Measurements from ENCODE around the gene PPIC. TPM values are rescaled to one million over a fixed set of nuclear protein-coding genes. Genes with fewer than 3 reads are reported as not detected.

The PPIC gene
- total RNA-seq, 2 donors from 2014 or later = 37.6 to 78.0 TPM

DNA sequence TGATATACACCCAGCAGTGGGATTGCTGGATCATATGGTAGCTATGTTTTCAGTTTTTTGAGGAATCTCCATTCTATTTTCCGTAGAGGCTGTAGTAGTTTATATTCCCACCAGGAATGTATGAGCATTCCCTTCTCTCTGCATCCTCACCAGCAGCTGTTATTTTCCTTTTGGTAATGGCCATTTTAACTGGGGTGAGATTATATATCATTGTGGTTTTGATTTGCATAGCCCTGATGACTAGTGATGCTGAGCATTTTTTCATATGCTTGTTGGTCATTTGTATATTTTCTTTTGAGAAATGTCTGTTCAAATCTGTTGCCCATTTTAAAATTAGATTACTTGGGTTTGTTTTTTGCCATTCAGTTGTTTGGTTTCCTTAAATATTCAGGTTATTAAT, 11.2 kb upstream of the PPIC start:
- no peak overlapping the region for H3K27ac ChIP-seq
- ATAC-seq (ENCODE audit: insufficient number of reproducible peaks, low FRiP score, low read depth) = no peak
- no peaks in the 10 kb centered on the region for H3K9me3 ChIP-seq

DNA sequence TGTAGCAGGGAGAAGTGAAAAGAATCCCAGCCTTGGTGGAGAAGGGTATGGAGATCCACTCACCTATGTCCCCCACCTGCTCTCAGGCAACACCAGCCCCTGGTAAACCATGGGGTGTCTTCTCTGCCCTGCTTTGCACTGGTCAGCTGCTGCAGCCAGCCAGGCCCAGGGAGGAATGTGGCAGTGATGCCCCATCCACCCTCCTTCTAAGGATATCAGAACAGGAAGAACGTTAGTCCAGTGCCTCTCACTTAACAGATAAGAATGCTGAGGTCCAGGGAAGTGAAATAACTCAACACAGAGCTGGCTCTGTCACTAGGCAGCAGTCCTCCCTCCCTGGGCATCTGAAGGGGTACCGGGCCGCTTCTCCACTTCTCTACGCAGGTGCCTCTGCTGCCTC, 9.7 kb upstream of the PPIC start:
- TF ChIP-seq, protein P1, sequence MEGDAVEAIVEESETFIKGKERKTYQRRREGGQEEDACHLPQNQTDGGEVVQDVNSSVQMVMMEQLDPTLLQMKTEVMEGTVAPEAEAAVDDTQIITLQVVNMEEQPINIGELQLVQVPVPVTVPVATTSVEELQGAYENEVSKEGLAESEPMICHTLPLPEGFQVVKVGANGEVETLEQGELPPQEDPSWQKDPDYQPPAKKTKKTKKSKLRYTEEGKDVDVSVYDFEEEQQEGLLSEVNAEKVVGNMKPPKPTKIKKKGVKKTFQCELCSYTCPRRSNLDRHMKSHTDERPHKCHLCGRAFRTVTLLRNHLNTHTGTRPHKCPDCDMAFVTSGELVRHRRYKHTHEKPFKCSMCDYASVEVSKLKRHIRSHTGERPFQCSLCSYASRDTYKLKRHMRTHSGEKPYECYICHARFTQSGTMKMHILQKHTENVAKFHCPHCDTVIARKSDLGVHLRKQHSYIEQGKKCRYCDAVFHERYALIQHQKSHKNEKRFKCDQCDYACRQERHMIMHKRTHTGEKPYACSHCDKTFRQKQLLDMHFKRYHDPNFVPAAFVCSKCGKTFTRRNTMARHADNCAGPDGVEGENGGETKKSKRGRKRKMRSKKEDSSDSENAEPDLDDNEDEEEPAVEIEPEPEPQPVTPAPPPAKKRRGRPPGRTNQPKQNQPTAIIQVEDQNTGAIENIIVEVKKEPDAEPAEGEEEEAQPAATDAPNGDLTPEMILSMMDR (IDR thresholded peaks at IDR 0.05) = no peak

More for the DNA sequence above, 11.2 kb upstream of the PPIC start:
- DNase-seq (ENCODE audit: low spot score) = no peak
- Histone ChIP-seq H3K4me3 (no peak overlapping the region), H3K27me3 (replicated peaks; ENCODE audit: insufficient read depth) (no peaks in the 10 kb centered on the region), H3K36me3 (no peaks in the 10 kb centered on the region), H3K4me1 (ENCODE audit: control insufficient read depth in 1 of 2, low read depth in 2 of 2) (no peaks in the 10 kb centered on the region)
- TF ChIP-seq, protein P1 (IDR thresholded peaks at IDR 0.05) = no peak

DNA sequence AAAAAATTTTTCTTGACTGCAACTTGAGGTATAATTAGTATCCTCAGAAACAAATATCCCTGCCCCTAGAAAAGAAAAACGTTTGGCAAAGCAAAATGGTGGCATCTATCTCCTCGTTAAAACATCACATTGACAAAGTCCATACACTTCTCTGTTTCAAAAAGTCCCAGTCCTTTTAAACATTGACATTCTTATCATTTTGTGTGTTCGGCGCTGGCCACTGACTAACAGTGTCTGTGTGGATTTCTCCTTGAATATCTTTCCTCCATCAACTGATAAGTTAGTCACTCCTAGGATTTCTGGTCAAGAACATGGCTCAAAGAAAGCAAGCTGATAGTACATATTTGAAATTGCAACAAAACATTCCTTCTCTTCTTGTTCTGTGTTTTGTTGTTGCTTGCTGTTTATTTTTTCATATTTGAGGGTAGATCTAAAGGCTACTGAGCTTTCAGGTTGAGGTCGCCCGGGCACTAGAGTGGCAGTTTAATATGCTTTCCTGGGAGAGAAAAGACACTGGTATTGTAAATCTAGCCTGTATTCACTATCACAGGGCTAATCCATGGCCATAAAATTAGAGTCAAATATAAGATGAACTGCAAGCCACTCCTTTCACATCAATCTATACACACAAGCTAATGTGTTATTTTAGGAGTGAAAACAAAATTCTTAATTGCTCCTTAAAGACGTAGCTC, 8.5 kb upstream of the PPIC start:
- Histone ChIP-seq H3K36me3 (no peaks in the 10 kb centered on the region), H3K4me3 (no peak overlapping the region), H3K27me3 (replicated peaks; ENCODE audit: insufficient read depth) (no peaks in the 10 kb centered on the region), H3K27ac (no peak overlapping the region), H3K4me1 (ENCODE audit: control insufficient read depth in 1 of 2, low read depth in 2 of 2) (no peaks in the 10 kb centered on the region), H3K9me3 (no peaks in the 10 kb centered on the region)
- TF ChIP-seq, protein P1 (IDR thresholded peaks at IDR 0.05) = no peak
- DNase-seq (ENCODE audit: low spot score) (no peak), ATAC-seq (ENCODE audit: insufficient number of reproducible peaks, low FRiP score, low read depth) (no peak)

More for the DNA sequence above, 9.7 kb upstream of the PPIC start:
- ATAC-seq (ENCODE audit: insufficient number of reproducible peaks, low FRiP score, low read depth) (no peak), DNase-seq (ENCODE audit: low spot score) (no peak)
- no peak overlapping the region for H3K4me3 ChIP-seq
- H3K36me3 ChIP-seq = no peaks in the 10 kb centered on the region
- H3K27ac ChIP-seq = no peak overlapping the region
- no peaks in the 10 kb centered on the region for H3K27me3 ChIP-seq (replicated peaks; ENCODE audit: insufficient read depth)
- H3K9me3 ChIP-seq = no peaks in the 10 kb centered on the region
- H3K4me1 ChIP-seq (ENCODE audit: control insufficient read depth in 1 of 2, low read depth in 2 of 2) = no peaks in the 10 kb centered on the region

DNA sequence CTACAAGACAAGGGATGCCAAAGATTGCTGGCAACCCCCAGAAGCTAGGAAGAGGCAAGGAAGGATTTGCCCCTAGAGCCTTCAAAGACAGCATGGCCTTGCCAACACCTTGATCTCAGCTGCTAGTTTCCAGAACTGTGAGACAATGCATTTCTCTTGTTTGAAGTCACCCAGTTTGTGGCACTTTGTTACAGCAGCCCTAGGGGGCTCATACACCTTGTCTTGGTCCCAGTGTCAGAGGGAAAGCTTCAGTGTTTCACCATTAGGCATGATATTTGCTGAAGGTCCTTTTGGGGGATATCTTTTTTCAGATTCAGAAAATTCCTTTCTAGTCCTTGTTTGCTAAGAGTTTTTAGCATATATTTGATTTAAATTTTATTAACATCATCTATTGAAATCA, 3.1 kb upstream of the PPIC start:
- H3K36me3 ChIP-seq = no peaks in the 10 kb centered on the region
- no peak overlapping the region for H3K4me3 ChIP-seq
- DNase-seq (ENCODE audit: low spot score) (no peak), ATAC-seq (ENCODE audit: insufficient number of reproducible peaks, low FRiP score, low read depth) (no peak)
- TF ChIP-seq, protein P1 (IDR thresholded peaks at IDR 0.05) = no peak
- H3K27ac ChIP-seq = no peak overlapping the region
- no peaks in the 10 kb centered on the region for H3K27me3 ChIP-seq (replicated peaks; ENCODE audit: insufficient read depth)
- H3K4me1 ChIP-seq (ENCODE audit: control insufficient read depth in 1 of 2, low read depth in 2 of 2) = peaks cover 7 to 21% of the 10 kb centered on the region in 2 donors
- no peaks in the 10 kb centered on the region for H3K9me3 ChIP-seq

DNA sequence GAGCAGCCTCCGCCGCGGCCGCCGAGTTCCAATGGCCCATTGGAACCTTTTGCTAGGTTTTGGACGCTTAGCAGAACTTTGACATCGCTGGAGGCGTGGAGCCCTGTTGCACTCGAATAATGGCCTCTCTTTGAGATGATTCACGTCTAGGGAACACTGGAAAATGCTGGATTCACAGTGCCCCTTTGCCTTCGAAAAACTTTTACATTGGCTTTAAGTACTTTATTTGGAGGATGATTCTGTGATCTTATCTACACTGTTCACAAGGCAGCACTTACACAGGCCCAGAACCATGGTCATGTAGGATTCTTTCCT, 536 bp upstream of the PPIC start:
- peak; percentile 25 for ATAC-seq (ENCODE audit: insufficient number of reproducible peaks, low FRiP score, low read depth)
- Histone ChIP-seq H3K27ac (peak overlapping the region; percentile 93 to 94), H3K9me3 (no peaks in the 10 kb centered on the region), H3K4me1 (ENCODE audit: control insufficient read depth in 1 of 2, low read depth in 2 of 2) (peaks cover 7 to 26% of the 10 kb centered on the region in 2 donors), H3K36me3 (no peaks in the 10 kb centered on the region), H3K4me3 (peak overlapping the region; percentile 90), H3K27me3 (replicated peaks; ENCODE audit: insufficient read depth) (no peaks in the 10 kb centered on the region)
- no peak for DNase-seq (ENCODE audit: low spot score)
- TF ChIP-seq, protein P1 (IDR thresholded peaks at IDR 0.05) = no peak
